ENCODE results near the gene ZAR1L. TPM values are rescaled to one million over a fixed set of nuclear protein-coding genes. Genes with fewer than 3 reads are reported as not detected.

The ZAR1L gene
- total RNA-seq, 1 donor: under 0.01 TPM

- no peak for DNase-seq (ENCODE audit: low read depth)
- TF ChIP-seq CTCF (IDR thresholded peaks at IDR 0.05; ENCODE audit: insufficient read depth, low read depth, low read length): no peak
- H3K4me3 ChIP-seq (ENCODE audit: low read depth, low read length): no peak overlapping the region
These were observed 49.0 kb downstream of the ZAR1L start for GRCh38 chr13:32266130-32266529.

GRCh38 chr13:32265726-32266125, 49.4 kb downstream of the ZAR1L start:
- DNase-seq (ENCODE audit: low read depth): no peak
- H3K4me3 ChIP-seq (ENCODE audit: low read depth, low read length): no peak overlapping the region
- TF ChIP-seq CTCF (IDR thresholded peaks at IDR 0.05; ENCODE audit: insufficient read depth, low read depth, low read length): no peak

- DNase-seq (ENCODE audit: low read depth): peak; percentile 37
- TF ChIP-seq CTCF (IDR thresholded peaks at IDR 0.05; ENCODE audit: insufficient read depth, low read depth, low read length): no peak
- no peak overlapping the region for H3K4me3 ChIP-seq (ENCODE audit: low read depth, low read length)
These were observed 50.8 kb downstream of the ZAR1L start for GRCh38 chr13:32264407-32264806.

- no peak overlapping the region for H3K4me3 ChIP-seq (ENCODE audit: low read depth, low read length)
- TF ChIP-seq CTCF (IDR thresholded peaks at IDR 0.05; ENCODE audit: insufficient read depth, low read depth, low read length): no peak
- DNase-seq (ENCODE audit: low read depth): no peak
These were observed 52.5 kb downstream of the ZAR1L start for GRCh38 chr13:32262619-32263018.

GRCh38 chr13:32262165-32262564, 53.0 kb downstream of the ZAR1L start:
- no peak for TF ChIP-seq CTCF (IDR thresholded peaks at IDR 0.05; ENCODE audit: insufficient read depth, low read depth, low read length)
- DNase-seq (ENCODE audit: low read depth): no peak

GRCh38 chr13:32261567-32261966, 53.6 kb downstream of the ZAR1L start:
- no peak for TF ChIP-seq CTCF (IDR thresholded peaks at IDR 0.05; ENCODE audit: insufficient read depth, low read depth, low read length)
- no peak overlapping the region for H3K4me3 ChIP-seq (ENCODE audit: low read depth, low read length)
- DNase-seq (ENCODE audit: low read depth): peak; percentile 93

More at GRCh38 chr13:32262165-32262564, 53.0 kb downstream of the ZAR1L start:
- H3K4me3 ChIP-seq (ENCODE audit: low read depth, low read length): no peak overlapping the region

GRCh38 chr13:32259116-32259515, 56.0 kb downstream of the ZAR1L start:
- DNase-seq (ENCODE audit: low read depth): no peak
- TF ChIP-seq CTCF (IDR thresholded peaks at IDR 0.05; ENCODE audit: insufficient read depth, low read depth, low read length): peak; percentile 11
- no peak overlapping the region for H3K4me3 ChIP-seq (ENCODE audit: low read depth, low read length)
